Fibroblast of skin of scalp (primary cell): ENCODE measurements around the gene ITGA2B. TPM values are rescaled to one million over a fixed set of nuclear protein-coding genes. Genes with fewer than 3 reads are reported as not detected.
A peak's percentile ranks its signal among the peaks of the same experiment; 100 is the strongest.
"Not testable (repeated sequence)": the region's sequence is repeated elsewhere in the genome, so short reads cannot be mapped to it uniquely, and the experiment has no call there.

Source experiments
- DNase-seq: peaks from one replicate; pipeline ENCODE4 v3.0.0-alpha.2; 2013
- polyA plus RNA-seq, 2 experiments: library from polyadenylated mRNA; unstranded; fragments of 120-200 nt; gene quantifications; one replicate each; pipeline ENCODE4 v1.2.1, GENCODE V29; 2013; ENCODE audit not compliant: insufficient read length in 2 of 2

ITGA2B gene
- 0.36 TPM for polyA plus RNA-seq (2013, experiment 1 of 2; ENCODE audit: insufficient read length)
- polyA plus RNA-seq (2013, experiment 2 of 2; ENCODE audit: insufficient read length) = 0.26 TPM

GRCh38 chr17:44389281-44389680 is at the start of gene ITGA2B:
ITGA2B (minus strand) TSS chr17:44389649; CDS start chr17:44389473, 176 bp downstream.
- DNase-seq = no peak

- DNase-seq = no peak
Observed at GRCh38 chr17:44439168-44439567, 49.7 kb upstream of the ITGA2B start.

GRCh38 chr17:44438636-44439035 is 49.2 kb upstream of the ITGA2B start:
- no peak for DNase-seq

GRCh38 chr17:44436336-44436735 is 46.9 kb upstream of the ITGA2B start:
- no peak for DNase-seq

- DNase-seq = no peak
Observed at GRCh38 chr17:44432254-44433157, 43.1 kb upstream of the ITGA2B start.

- no peak for DNase-seq
Observed at GRCh38 chr17:44424828-44425461, 35.5 kb upstream of the ITGA2B start.

GRCh38 chr17:44417553-44417952 is 28.1 kb upstream of the ITGA2B start:
- no peak for DNase-seq

- no peak for DNase-seq
Observed at GRCh38 chr17:44416558-44417289, 27.3 kb upstream of the ITGA2B start.

GRCh38 chr17:44414394-44415155 is 25.1 kb upstream of the ITGA2B start:
- no peak for DNase-seq

GRCh38 chr17:44409309-44410028 is 20.0 kb upstream of the ITGA2B start:
- no peak for DNase-seq

GRCh38 chr17:44408786-44409185 is 19.3 kb upstream of the ITGA2B start:
- no peak for DNase-seq

GRCh38 chr17:44402564-44403172 is 13.2 kb upstream of the ITGA2B start:
- DNase-seq = no peak

- DNase-seq = peak; percentile 33
Observed at GRCh38 chr17:44400226-44400847, 10.9 kb upstream of the ITGA2B start.

- no peak for DNase-seq
Observed at GRCh38 chr17:44398692-44399691, 9.5 kb upstream of the ITGA2B start.

- DNase-seq = no peak
Observed at GRCh38 chr17:44397479-44398440, 8.3 kb upstream of the ITGA2B start.

- DNase-seq = no peak
Observed at GRCh38 chr17:44396946-44397345, 7.5 kb upstream of the ITGA2B start.

- no peak for DNase-seq
Observed at GRCh38 chr17:44394833-44395232, 5.4 kb upstream of the ITGA2B start.

- not testable (repeated sequence) for DNase-seq
Observed at GRCh38 chr17:44394112-44394511, 4.7 kb upstream of the ITGA2B start.
